CD4-positive, alpha-beta T cell treated with Interleukin-15 for 4 hours (primary cell): Measurements from ENCODE around the gene FGF12.

Experiments used
- DNase-seq: peaks from one replicate; pipeline ENCODE4 v3.0.0-alpha.2; 2020; ENCODE audit warnings: low spot score

FGF12 gene

GRCh38 chr3:192684151-192684550 is 43.2 kb downstream of the FGF12 start:
- DNase-seq = no peak

GRCh38 chr3:192675958-192676649 is 51.2 kb downstream of the FGF12 start:
- no peak for DNase-seq

GRCh38 chr3:192655628-192656027 is 71.7 kb downstream of the FGF12 start:
- no peak for DNase-seq

DNA sequence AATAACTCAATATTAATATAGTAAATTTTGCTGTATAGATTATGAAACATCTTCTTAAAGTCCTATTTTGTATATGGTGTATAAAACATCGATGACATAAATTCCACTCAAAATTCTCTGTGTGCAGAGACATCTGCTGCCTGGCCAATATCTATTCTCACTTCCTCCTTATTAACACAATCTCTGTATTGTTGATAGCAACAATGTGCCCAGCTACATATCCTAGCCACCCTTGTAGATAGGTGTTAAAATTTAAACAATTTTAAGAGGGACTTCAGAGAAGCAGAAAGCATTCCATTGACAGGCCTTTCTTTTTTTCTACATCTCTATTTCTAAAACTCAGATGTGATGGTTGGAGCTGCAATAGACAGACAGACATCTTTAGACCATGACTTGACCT is 72.3 kb downstream of the FGF12 start:
- no peak for DNase-seq

DNA sequence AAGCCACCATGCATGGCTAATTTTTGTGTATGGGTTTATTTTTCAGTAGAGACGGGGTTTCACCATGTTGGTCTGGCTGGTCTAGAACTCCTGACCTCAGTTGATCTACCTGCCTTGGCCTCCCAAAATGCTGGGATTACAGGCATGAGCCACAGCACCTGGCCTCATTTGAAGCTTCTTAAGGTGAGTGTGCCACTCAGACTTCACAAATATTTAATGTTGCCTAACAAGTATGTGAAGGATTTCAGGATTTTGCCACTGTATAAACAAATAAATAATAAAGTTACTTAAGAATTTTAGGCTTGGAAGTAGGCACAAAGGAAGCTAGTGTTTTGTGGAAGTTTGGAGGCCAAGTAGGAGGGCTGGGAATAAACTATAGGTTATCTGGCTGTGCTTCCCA is 73.5 kb downstream of the FGF12 start:
- DNase-seq = no peak

DNA sequence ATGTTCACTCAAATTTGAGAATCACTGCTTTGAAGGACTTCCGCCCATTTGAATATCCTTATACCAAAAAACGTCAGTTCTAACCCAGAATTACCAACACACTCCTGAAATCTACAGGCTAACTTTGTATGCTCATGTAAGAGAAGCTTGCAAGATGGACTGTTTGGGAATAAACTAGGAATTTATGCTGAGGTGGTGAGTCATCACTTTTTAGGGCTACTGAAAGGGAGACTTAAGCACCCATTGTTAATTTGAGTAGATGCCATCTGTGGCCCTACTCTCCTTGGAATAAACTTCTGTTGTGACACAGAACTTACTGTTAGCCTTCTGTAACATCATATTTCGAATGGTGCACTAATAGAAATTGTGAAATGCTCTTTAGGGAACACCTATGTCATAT is 74.6 kb downstream of the FGF12 start:
- DNase-seq = no peak

- DNase-seq = no peak
Observed at GRCh38 chr3:192651836-192652512, 75.4 kb downstream of the FGF12 start.

DNA sequence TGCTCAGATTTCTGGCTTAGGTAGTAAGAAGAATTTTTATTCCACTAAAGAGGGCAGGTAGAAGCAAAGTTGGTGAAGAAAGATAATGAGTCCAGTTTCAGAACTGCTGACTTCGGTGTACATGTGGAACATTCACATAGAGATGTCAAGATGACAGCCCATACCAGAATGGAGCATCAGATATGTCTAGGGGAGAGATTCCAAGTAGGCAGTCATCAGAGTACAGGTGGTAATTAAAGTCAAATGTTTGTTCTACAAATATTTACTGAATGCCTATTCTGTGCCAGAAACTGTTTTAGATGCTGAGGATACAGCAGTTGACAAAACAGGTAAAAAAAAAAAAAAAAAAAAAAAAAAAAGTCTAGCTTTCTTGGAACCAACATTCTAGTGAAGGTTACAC is 81.9 kb downstream of the FGF12 start:
- DNase-seq = no peak

DNA sequence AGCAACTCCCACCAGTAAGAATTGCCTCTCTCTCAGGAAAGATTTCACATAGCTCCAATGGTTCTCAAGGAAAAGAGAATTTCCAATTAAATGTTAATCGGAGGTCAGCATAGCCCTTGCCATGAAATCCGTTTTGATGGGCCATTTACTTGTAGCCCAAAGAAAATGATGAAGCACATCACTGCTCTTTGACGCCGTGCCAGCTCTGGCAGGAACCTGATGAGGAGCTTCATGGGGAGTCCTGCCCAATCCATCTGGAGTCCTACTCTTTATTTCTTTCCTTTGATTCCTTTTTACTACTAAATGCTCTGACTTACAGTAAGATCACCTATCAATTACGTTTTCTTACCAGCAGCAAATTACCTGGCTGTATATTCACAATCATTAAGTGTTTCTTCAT is 84.7 kb downstream of the FGF12 start:
- DNase-seq = no peak

GRCh38 chr3:192641919-192642318 is 85.4 kb downstream of the FGF12 start:
- DNase-seq = no peak

DNA sequence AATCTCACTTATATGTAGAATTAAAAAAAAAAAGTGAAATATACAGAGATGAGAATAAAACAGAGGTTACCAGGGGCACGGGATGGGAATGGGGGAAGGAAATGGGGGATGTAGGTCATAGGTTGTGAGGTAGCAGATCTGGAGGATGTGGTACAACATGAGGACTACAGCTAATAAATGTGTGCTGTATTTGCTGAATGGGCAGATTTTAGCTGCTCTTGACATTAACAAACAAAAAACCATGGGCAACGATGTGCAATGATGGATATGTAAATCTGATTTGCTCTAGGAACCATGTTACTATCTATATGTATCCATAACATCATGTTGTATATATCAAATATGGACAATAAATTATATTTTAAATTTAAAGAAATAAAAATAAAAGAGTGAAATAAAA is 87.4 kb downstream of the FGF12 start:
- no peak for DNase-seq

- DNase-seq = no peak
Observed at GRCh38 chr3:192637803-192638202, 89.5 kb downstream of the FGF12 start.

DNA sequence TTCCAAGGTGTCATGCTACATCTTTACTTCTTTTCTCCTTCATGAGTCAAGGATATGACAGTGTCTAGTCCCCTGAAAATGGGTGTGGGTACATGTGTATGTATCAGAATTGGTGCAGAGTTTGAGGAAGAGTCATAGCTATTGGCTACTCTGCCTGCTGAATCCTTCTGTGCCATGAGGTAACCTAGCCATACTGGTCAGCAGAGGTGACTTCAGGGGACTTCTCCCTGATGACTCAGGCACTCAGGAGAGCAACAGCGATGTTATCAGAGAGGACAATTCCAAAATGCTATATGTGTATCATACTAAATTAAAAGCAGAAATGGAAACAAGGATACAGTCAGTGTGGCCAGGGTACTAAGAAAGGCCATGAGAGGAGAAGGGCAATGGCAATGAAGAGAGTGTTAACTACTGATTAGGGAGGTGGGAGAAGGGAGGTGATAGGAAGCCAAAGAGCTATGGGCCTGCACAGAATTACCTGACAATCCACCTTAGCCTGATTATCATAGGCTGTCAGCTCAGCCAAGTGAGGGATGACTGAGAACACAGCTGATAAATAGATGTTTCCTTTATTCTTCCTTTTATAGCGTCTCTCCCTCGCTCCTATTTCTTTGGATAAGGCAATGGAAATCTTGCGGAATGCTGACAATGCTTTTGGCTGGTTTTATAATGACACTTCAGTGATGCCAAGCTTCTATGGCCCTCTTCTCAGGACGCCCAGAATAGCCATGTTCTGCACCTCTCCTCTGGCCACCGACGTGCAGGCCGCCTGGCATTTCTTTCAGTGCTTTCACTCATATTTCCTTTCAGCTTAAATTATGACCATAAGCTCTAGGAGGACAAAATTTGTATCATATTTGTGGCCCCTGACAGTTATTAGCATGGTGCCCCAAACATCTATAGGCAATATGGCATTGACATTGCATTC is 90.6 kb downstream of the FGF12 start:
- DNase-seq = no peak

DNA sequence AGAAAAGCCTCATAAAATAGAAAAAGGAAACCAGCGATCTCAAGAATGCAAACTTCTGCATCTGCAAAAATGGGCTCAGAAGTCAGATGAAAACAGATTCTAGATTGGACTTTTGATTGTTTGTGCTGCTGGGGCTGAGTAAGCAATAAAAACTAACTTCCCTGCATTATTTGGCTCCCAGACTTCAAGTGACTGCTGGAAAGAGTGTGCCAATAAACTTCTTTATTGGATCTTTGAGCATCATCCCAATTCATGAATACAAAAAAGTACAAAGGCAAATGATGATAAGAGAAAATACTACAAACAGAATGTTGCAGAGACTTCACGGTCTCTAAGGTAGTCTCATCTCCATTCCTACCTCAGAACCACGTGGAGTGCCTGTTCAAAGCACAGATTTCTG is 97.9 kb downstream of the FGF12 start:
- no peak for DNase-seq

DNA sequence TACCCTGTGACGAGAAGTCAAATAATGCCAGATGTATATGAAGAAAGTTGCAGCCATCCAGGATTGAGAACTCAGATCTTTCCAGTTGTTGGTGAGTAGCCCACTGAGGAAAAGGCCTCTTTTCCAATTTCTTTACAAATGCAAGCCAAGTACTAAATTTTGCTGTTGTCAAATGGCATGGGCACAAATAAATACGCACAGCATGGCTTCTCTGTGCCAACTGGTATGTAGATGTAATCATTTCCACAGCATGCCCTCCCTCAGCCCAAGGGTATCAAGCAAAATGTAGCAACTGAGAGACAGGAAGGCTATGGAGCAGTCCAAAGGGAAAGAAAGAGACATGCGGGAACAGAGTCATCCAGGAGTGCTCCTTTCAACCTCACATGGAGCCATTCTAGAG is 105.4 kb downstream of the FGF12 start:
- DNase-seq = no peak

- no peak for DNase-seq
Observed at GRCh38 chr3:192620275-192620674, 107.1 kb downstream of the FGF12 start.

- no peak for DNase-seq
Observed at GRCh38 chr3:192611411-192611810, 115.9 kb downstream of the FGF12 start.

GRCh38 chr3:192608726-192609600 is 118.4 kb downstream of the FGF12 start:
- no peak for DNase-seq

DNA sequence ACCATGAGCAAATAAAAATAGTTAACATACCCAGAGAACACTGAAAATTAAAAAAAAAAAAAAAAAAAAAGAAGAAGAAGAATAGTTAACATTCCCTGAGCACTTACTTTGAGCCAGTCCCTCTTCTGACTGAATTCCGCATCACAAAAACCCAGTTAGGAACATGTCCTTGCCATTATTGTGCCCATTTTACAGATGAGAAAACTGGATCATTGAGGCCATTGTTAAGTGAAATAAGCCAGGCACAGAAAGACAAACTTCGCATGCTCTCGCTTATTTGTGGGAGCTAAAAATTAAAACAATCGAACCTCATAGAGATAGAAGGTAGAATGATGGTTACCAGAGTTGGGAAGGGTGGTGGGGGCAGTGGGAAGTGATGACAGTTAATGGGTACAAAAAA is 119.5 kb downstream of the FGF12 start:
- DNase-seq = no peak

- no peak for DNase-seq
Observed at GRCh38 chr3:192597913-192598312, 129.4 kb downstream of the FGF12 start.

DNA sequence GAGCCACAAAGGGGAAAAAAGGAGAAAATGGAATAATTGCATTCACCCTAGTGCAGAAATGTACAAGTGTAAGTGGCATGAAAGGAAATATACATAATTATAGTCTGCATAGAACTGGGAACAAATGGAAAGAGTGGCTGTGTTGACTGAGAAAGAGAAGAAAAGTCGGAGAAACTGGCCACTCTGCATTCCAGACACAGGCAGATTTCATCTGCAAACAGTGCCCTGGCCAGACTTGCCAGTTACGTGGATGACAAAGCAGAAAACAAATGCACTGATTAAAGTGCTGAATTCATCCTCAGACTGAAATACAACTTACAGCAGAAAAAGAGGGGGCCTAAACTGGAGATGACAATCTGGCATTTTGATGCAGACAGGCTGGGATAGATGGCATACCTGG is 129.8 kb downstream of the FGF12 start:
- no peak for DNase-seq

GRCh38 chr3:192578729-192579128 is 148.6 kb downstream of the FGF12 start:
- DNase-seq = no peak
